Heart left ventricle (tissue), 13 donors: Measurements from ENCODE around the gene BRPF1.

Source experiments
- POLR2A ChIP-seq, 2 donors: fragments of 450-650 bp; IDR thresholded peaks; one replicate each; pipeline ENCODE4 v1.6.1; 2017; ENCODE audit warnings: antibody characterized with exemption in 2 of 2, mild to moderate bottlenecking in 2 of 2, moderate library complexity in 2 of 2
- TF ChIP-seq, protein P1 (sequence below), 12 donors: fragments of 200-600 bp; sonication (generic) in 4 of 12; IDR thresholded peaks; one replicate each; pipeline versions ENCODE4 v1.5.0 to v1.8.0; 2018 to 2022; ENCODE audit warnings: antibody characterized with exemption in 12 of 12, mild to moderate bottlenecking in 5 of 12
- donor health status: ischemic (EF 13 %, LVEDD 7.1; RV severe dilation, severe dysfunction).
- donor health status: DM: no; HTN: yes; CAD: no.
- donor health status: DM: no; HTN: no; CAD: no.
- donor health status: ischemic (EF 25% LVEDD 6.9; RV normal size, moderate dysfunction).
- donor health status: ischemic (EF 25% LVEDD 5.7; RV mildly dilated, moderate dysfunction).
- donor health status: ischemic (EF 35%, LVEDD 5.7; RV mildly dilated, moderate dysfunction).
- donor health status: nonischemic (EF 11% LVEDD 7.7; RV severe dilation, severe dysfunction).
- donor health status: DM: yes; HTN: yes; CAD: no.
- donor health status: PGD.
- donor health status: ischemic (EF 29% LVEDD 5.4; RV normal size, mild dysfunction).
- donor health status: nonischemic (EF 23%, LVEDD 6.1; RV moderate dilation, normal function).

- TF ChIP-seq, protein P1, sequence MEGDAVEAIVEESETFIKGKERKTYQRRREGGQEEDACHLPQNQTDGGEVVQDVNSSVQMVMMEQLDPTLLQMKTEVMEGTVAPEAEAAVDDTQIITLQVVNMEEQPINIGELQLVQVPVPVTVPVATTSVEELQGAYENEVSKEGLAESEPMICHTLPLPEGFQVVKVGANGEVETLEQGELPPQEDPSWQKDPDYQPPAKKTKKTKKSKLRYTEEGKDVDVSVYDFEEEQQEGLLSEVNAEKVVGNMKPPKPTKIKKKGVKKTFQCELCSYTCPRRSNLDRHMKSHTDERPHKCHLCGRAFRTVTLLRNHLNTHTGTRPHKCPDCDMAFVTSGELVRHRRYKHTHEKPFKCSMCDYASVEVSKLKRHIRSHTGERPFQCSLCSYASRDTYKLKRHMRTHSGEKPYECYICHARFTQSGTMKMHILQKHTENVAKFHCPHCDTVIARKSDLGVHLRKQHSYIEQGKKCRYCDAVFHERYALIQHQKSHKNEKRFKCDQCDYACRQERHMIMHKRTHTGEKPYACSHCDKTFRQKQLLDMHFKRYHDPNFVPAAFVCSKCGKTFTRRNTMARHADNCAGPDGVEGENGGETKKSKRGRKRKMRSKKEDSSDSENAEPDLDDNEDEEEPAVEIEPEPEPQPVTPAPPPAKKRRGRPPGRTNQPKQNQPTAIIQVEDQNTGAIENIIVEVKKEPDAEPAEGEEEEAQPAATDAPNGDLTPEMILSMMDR (IDR thresholded peaks at IDR 0.05) = no peak
- no peak for TF ChIP-seq POLR2A (IDR thresholded peaks at IDR 0.05)
These were observed 33.2 kb upstream of the BRPF1 start for GRCh38 chr3:9698293-9698692.
